HCT116 (cell line): ENCODE data around the gene AFF1. TPM values are rescaled to one million over a fixed set of nuclear protein-coding genes. Genes with fewer than 3 reads are reported as not detected.

ENCODE experiments used
- ATAC-seq: fragments of 200-7000 bp; cut with Tn5 transposase; 2 replicates; pipeline ENCODE4 v1.9.1; 2020; ENCODE audit warnings: mild to moderate bottlenecking, moderate library complexity
- BruUV-seq: library from RNA; stranded (reverse); fragments of 400-500 nt; replicated peaks from 2 replicates; lab custom pipeline; 2021; lab: Mats Ljungman, UMichigan
- CTCF ChIA-PET: fragments of 300-600 bp; sonication (Branson Sonifier 250); formaldehyde crosslinking; loops from one replicate; lab custom pipeline; 2021; ENCODE audit warnings: antibody characterized with exemption; lab: Charles Lee
- POLR2A ChIA-PET: fragments of 300-600, 350-600 bp; sonication (Branson Sonifier 250); formaldehyde crosslinking; loops from one replicate; lab custom pipeline; 2021; ENCODE audit warnings: antibody characterized with exemption; lab: Charles Lee
- RAD21 ChIA-PET, 2 experiments: fragments of 300-600 bp; sonication (Branson Sonifier 250); formaldehyde crosslinking; loops; one replicate each; lab custom pipeline; 2023; ENCODE audit warnings: low total read pairs in 2 of 2; ENCODE audit not compliant: uncharacterized antibody in 2 of 2, unreplicated experiment in 2 of 2, low non-redundant PET in 1 of 2; lab: Charles Lee
- DNase-seq: peaks from one replicate; pipeline ENCODE4 v3.0.0-alpha.2; 2010; ENCODE audit warnings: low read depth, low spot score
- H2AFZ ChIP-seq: fragments of 200-600 bp; shearing (Covaris generic), sonication (generic); 2 replicates; pipeline ENCODE4 v1.6.1; 2017; ENCODE audit warnings: low read depth, mixed run types, mixed read lengths, antibody characterized with exemption, low read length; ENCODE audit not compliant: poor library complexity, severe bottlenecking
- H3K27ac ChIP-seq: 2 replicates; pipeline ENCODE4 v1.5.1; 2012; ENCODE audit warnings: low read depth, low read length
- H3K27me3 ChIP-seq: fragments of 200-600 bp; sonication (generic); 2 replicates; pipeline ENCODE4 v1.6.1; 2016; ENCODE audit warnings: mixed run types, low read length, mixed read lengths; ENCODE audit not compliant: insufficient read depth
- H3K36me3 ChIP-seq, 2 experiments: fragments of 200-500 bp in 1 of 2; fragments of 200-600 bp in 1 of 2; sonication (Bioruptor generic) in 1 of 2; sonication (generic) in 1 of 2; 2 replicates each; pipeline versions ENCODE4 v1.5.1 to v1.6.1; 2014 to 2016; ENCODE audit warnings: low read length in 2 of 2, inconsistent platforms in 1 of 2, mixed read lengths in 1 of 2, mixed run types in 1 of 2; ENCODE audit not compliant: insufficient read depth in 2 of 2, control insufficient read depth in 1 of 2
- H3K4me1 ChIP-seq, 2 experiments: fragments of 200-600 bp in 1 of 2; sonication (generic) in 1 of 2; 2 replicates each; pipeline versions ENCODE4 v1.5.1 to v1.6.1; 2012 to 2017; ENCODE audit warnings: low read length in 2 of 2, inconsistent platforms in 1 of 2, mild to moderate bottlenecking in 1 of 2, mixed read lengths in 1 of 2, mixed run types in 1 of 2, moderate library complexity in 1 of 2; ENCODE audit not compliant: insufficient read depth in 2 of 2, control insufficient read depth in 1 of 2
- H3K4me2 ChIP-seq: fragments of 200-600 bp; sonication (generic); 2 replicates; pipeline ENCODE4 v1.6.1; 2017; ENCODE audit warnings: mixed run types, low read length, mixed read lengths
- H3K4me3 ChIP-seq, 2 experiments: fragments of 200-600 bp in 1 of 2; sonication (generic) in 1 of 2; replicated peaks in 1 of 2; 2 replicates each; pipeline ENCODE4 v1.5.1; 2011 to 2016; ENCODE audit warnings: low read length in 2 of 2, control low read depth in 1 of 2, low read depth in 1 of 2, mild to moderate bottlenecking in 1 of 2, mixed read lengths in 1 of 2, mixed run types in 1 of 2
- H3K79me2 ChIP-seq: fragments of 200-600 bp; sonication (generic); 2 replicates; pipeline ENCODE4 v1.6.1; 2017; ENCODE audit warnings: mild to moderate bottlenecking, mixed run types, low read length, moderate library complexity, mixed read lengths; ENCODE audit not compliant: insufficient read depth
- H3K9ac ChIP-seq: fragments of 200-600 bp; sonication (generic); 2 replicates; pipeline ENCODE4 v1.6.1; 2016; ENCODE audit warnings: low read length, mixed read lengths
- H3K9me2 ChIP-seq: fragments of 200-600 bp; sonication (generic), shearing (Covaris generic); 2 replicates; pipeline ENCODE4 v1.6.1; 2017; ENCODE audit warnings: mixed run types, mild to moderate bottlenecking, moderate library complexity; ENCODE audit not compliant: insufficient read depth
- H3K9me3 ChIP-seq, 2 experiments: fragments of 200-500 bp in 1 of 2; fragments of 200-600 bp in 1 of 2; sonication (Bioruptor generic) in 1 of 2; sonication (generic) in 1 of 2; 2 replicates each; pipeline ENCODE4 v1.6.1; 2014 to 2017; ENCODE audit warnings: low read length in 2 of 2, mixed read lengths in 2 of 2, inconsistent platforms in 1 of 2, low read depth in 1 of 2, mild to moderate bottlenecking in 1 of 2, mixed run types in 1 of 2, moderate library complexity in 1 of 2; ENCODE audit not compliant: control insufficient read depth in 1 of 2, insufficient read depth in 1 of 2
- H4K20me1 ChIP-seq: fragments of 200-600 bp; sonication (generic), shearing (Covaris generic); 2 replicates; pipeline ENCODE4 v1.6.1; 2017; ENCODE audit warnings: mixed run types, mild to moderate bottlenecking, moderate library complexity; ENCODE audit not compliant: insufficient read depth
- ATF3 ChIP-seq: IDR thresholded peaks from 2 replicates; pipeline ENCODE4 v1.6.1; 2012
- CTCF ChIP-seq, 3 experiments: fragments of 200-600 bp in 1 of 3; sonication (generic) in 1 of 3; IDR thresholded peaks in 2 of 3; conservative IDR thresholded peaks in 1 of 3; 2 replicates each; pipeline ENCODE4 v1.5.1; 2012 to 2017; ENCODE audit warnings: low read depth in 2 of 3, low read length in 2 of 3, antibody characterized with exemption in 1 of 3, borderline replicate concordance in 1 of 3, control low read depth in 1 of 3, mild to moderate bottlenecking in 1 of 3, mixed read lengths in 1 of 3, mixed run types in 1 of 3, moderate library complexity in 1 of 3; ENCODE audit not compliant: insufficient read depth in 1 of 3
- EZH2 ChIP-seq: fragments of 200-600 bp; sonication (generic); IDR thresholded peaks from 2 replicates; pipeline ENCODE4 v1.6.1; 2017; ENCODE audit warnings: antibody characterized with exemption, mixed run types
- EZH2phosphoT487 ChIP-seq: fragments of 200-600 bp; IDR thresholded peaks from 2 replicates; pipeline ENCODE4 v1.6.1; 2018; ENCODE audit warnings: antibody characterized with exemption, borderline replicate concordance
- FOSL1 ChIP-seq: IDR thresholded peaks from 2 replicates; pipeline ENCODE4 v1.6.1; 2012; ENCODE audit warnings: low read depth
- POLR2A ChIP-seq: IDR thresholded peaks from 2 replicates; pipeline ENCODE4 v1.7.0; 2011; ENCODE audit warnings: borderline replicate concordance; ENCODE audit not compliant: insufficient read depth, insufficient read length; ENCODE audit errors: extremely low read depth
- RAD21 ChIP-seq: IDR thresholded peaks from 2 replicates; pipeline ENCODE4 v1.6.1; 2012; ENCODE audit warnings: low read depth, mild to moderate bottlenecking
- REST ChIP-seq: IDR thresholded peaks from 2 replicates; pipeline ENCODE4 v1.6.1; 2012; ENCODE audit warnings: low read depth
- SIN3A ChIP-seq: IDR thresholded peaks from 2 replicates; pipeline ENCODE4 v1.6.1; 2012; ENCODE audit warnings: low read depth
- SP1 ChIP-seq: IDR thresholded peaks from 2 replicates; pipeline ENCODE4 v1.6.1; 2012; ENCODE audit warnings: low read depth
- TCF7L2 ChIP-seq: IDR thresholded peaks from 2 replicates; pipeline ENCODE4 v1.7.0; 2011; ENCODE audit warnings: borderline replicate concordance, inconsistent platforms; ENCODE audit not compliant: insufficient read depth, insufficient read length; ENCODE audit errors: extremely low read depth
- ZBTB33 ChIP-seq: IDR thresholded peaks from 2 replicates; pipeline ENCODE4 v1.6.1; 2011; ENCODE audit warnings: mild to moderate bottlenecking, low read length, moderate library complexity; ENCODE audit not compliant: insufficient replicate concordance; ENCODE audit errors: extremely low read depth
- intact Hi-C: fragments of 100-400 bp; cut with micrococcal nuclease; formaldehyde crosslinking; loops from 2 replicates; pipeline ENCODE4 v1.10.0; 2022
- total RNA-seq: library from RNA; stranded (reverse); gene quantifications from one replicate; pipeline ENCODE4 v1.2.1, GENCODE V29; 2021; ENCODE audit not compliant: unreplicated experiment

Gene AFF1
- total RNA-seq, 1 experiment from 2014 or later, result 43.1 TPM

GRCh38 chr4:87041141-87041540, 106.3 kb downstream of the AFF1 start:
- POLR2A ChIA-PET, result no interaction called here
- H3K36me3 ChIP-seq, result no peaks in the 10 kb centered on the region
- peaks cover 25% of the 10 kb centered on the region for H3K79me2 ChIP-seq
- no peaks in the 10 kb centered on the region for H3K9me2 ChIP-seq
- H3K27me3 ChIP-seq, result no peaks in the 10 kb centered on the region
- H3K4me2 ChIP-seq, result no peak overlapping the region
- intact Hi-C loops, result no loop called here
- H3K27ac ChIP-seq, result no peak overlapping the region
- H4K20me1 ChIP-seq, result no peaks in the 10 kb centered on the region; the same call in 1 of the 2 replicates
- no peak for ATAC-seq
- TF ChIP-seq SIN3A, result no peak
- no peak for TF ChIP-seq RAD21
- TF ChIP-seq TCF7L2, result no peak
- TF ChIP-seq CTCF (IDR thresholded peaks at IDR 0.05 in 2 of 3, conservative IDR thresholded peaks at IDR 0.05 in 1 of 3; ENCODE audit: borderline replicate concordance in 1 of 3, insufficient read depth in 1 of 3, low read depth in 2 of 3, low read length in 2 of 3), result no peak
- TF ChIP-seq POLR2A, result no peak
- no peak for TF ChIP-seq EZH2phosphoT487
- no peak for TF ChIP-seq REST
- TF ChIP-seq ATF3, result no peak
- TF ChIP-seq ZBTB33, result no peak
- TF ChIP-seq EZH2, result no peak
- no peak for TF ChIP-seq FOSL1
- no peak for TF ChIP-seq SP1
- CTCF ChIA-PET, result interaction anchor here (1.6 kb wide), 1 partner anchor 9 kb away, joined by 3 read pairs; no protein-coding TSS in a partner anchor
- H2AFZ ChIP-seq, result no peak overlapping the region
- no TSS peak for BruUV-seq
- RAD21 ChIA-PET, result no interaction called here
- no peaks in the 10 kb centered on the region for H3K9me3 ChIP-seq
- H3K9ac ChIP-seq, result no peak overlapping the region
- H3K4me3 ChIP-seq, result no peak overlapping the region
- peaks cover 2 to 21% of the 10 kb centered on the region in 2 experiments; a peak in 2 of 4 replicates for H3K4me1 ChIP-seq
- no peak for DNase-seq
